SU-DHL-6 (cell line): Measurements from ENCODE around the gene PNN.

Experiments used
- H2AFZ ChIP-seq: fragments of 200-600 bp; sonication (generic); 2 replicates; pipeline ENCODE4 v1.6.1; 2014; ENCODE audit warnings: low read depth, mild to moderate bottlenecking, moderate library complexity, mixed read lengths, antibody characterized with exemption, low read length; ENCODE audit not compliant: severe bottlenecking
- H3F3A ChIP-seq: fragments of 200-600 bp; shearing (Covaris generic); 2 replicates; pipeline ENCODE4 v1.6.0; 2016; ENCODE audit warnings: antibody characterized with exemption, mild to moderate bottlenecking; ENCODE audit not compliant: insufficient read depth
- H3K27ac ChIP-seq: fragments of 200-600 bp; sonication (generic); 2 replicates; pipeline ENCODE4 v1.5.1; 2016; ENCODE audit warnings: low read depth, mild to moderate bottlenecking, low read length, moderate library complexity, mixed read lengths
- H3K27me3 ChIP-seq: fragments of 200-600 bp; sonication (generic), shearing (Covaris generic); 2 replicates; pipeline ENCODE4 v1.6.0; 2014; ENCODE audit warnings: mild to moderate bottlenecking, low read length
- H3K36me3 ChIP-seq: fragments of 200-600 bp; sonication (generic); 2 replicates; pipeline ENCODE4 v1.6.1; 2014; ENCODE audit warnings: mild to moderate bottlenecking, low read length, mixed read lengths
- H3K4me2 ChIP-seq: fragments of 300-600, 200-600 bp; shearing (Covaris generic), sonication (generic); 2 replicates; pipeline ENCODE4 v1.6.0; 2014; ENCODE audit warnings: low read length, low read depth, mild to moderate bottlenecking; ENCODE audit not compliant: poor library complexity, severe bottlenecking
- H3K4me3 ChIP-seq: fragments of 200-600 bp; sonication (generic); 2 replicates; pipeline ENCODE4 v1.5.1; 2014; ENCODE audit warnings: antibody characterized with exemption, low read length, mild to moderate bottlenecking, mixed read lengths; ENCODE audit not compliant: insufficient read depth, poor library complexity, severe bottlenecking
- H3K79me2 ChIP-seq: fragments of 200-600 bp; sonication (generic); 2 replicates; pipeline ENCODE4 v1.6.1; 2014; ENCODE audit warnings: mild to moderate bottlenecking, low read length, moderate library complexity; ENCODE audit not compliant: insufficient read depth
- H3K9ac ChIP-seq: fragments of 200-600 bp; sonication (generic); 2 replicates; pipeline ENCODE4 v1.7.0; 2014; ENCODE audit warnings: mild to moderate bottlenecking, low read length
- H3K9me2 ChIP-seq: fragments of 200-600 bp; sonication (generic); replicated peaks from 2 replicates; pipeline ENCODE4 v1.6.1; 2014; ENCODE audit warnings: low read length; ENCODE audit not compliant: insufficient read depth
- H3K9me3 ChIP-seq: fragments of 200-600 bp; sonication (generic); 2 replicates; pipeline ENCODE4 v1.6.1; 2014; ENCODE audit warnings: low read length, mixed read lengths; ENCODE audit not compliant: insufficient read depth
- H4K20me1 ChIP-seq: fragments of 200-600 bp; sonication (generic); 2 replicates; pipeline ENCODE4 v1.6.1; 2014; ENCODE audit warnings: low read depth, mild to moderate bottlenecking, antibody characterized with exemption, low read length, moderate library complexity, mixed read lengths
- CTCF ChIP-seq: fragments of 200-600 bp; sonication (generic); IDR thresholded peaks from one replicate; pipeline ENCODE4 v1.5.1; 2017; ENCODE audit warnings: antibody characterized with exemption, mild to moderate bottlenecking, low read length, moderate library complexity; ENCODE audit not compliant: insufficient read depth, poor library complexity, severe bottlenecking
- EZH2phosphoT487 ChIP-seq: fragments of 200-600 bp; sonication (generic), shearing (Covaris generic); conservative IDR thresholded peaks from 2 replicates; pipeline ENCODE4 v1.6.1; 2018; ENCODE audit warnings: mild to moderate bottlenecking, antibody characterized with exemption, low read length, moderate library complexity, mixed read lengths

The PNN gene

DNA sequence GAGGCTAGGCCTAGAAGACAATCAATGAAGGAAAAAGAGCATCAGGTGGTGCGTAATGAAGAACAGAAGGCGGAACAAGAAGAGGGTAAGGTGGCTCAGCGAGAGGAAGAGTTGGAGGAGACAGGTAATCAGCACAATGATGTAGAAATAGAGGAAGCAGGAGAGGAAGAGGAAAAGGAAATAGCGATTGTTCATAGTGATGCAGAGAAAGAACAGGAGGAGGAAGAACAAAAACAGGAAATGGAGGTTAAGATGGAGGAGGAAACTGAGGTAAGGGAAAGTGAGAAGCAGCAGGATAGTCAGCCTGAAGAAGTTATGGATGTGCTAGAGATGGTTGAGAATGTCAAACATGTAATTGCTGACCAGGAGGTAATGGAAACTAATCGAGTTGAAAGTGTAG, 5.5 kb downstream of the PNN start:
- TF ChIP-seq CTCF (no peak), EZH2phosphoT487 (no peak)
- no peaks in the 10 kb centered on the region for H3K9me2 ChIP-seq
- no peaks in the 10 kb centered on the region for H3K9me3 ChIP-seq
- H3K36me3 ChIP-seq, result peaks cover 78% of the 10 kb centered on the region
- H3F3A ChIP-seq, result peaks cover 84% of the 10 kb centered on the region
- peaks cover 38% of the 10 kb centered on the region for H3K79me2 ChIP-seq
- no peak overlapping the region for H3K9ac ChIP-seq
- H2AFZ ChIP-seq, result no peak overlapping the region
- H3K4me2 ChIP-seq, result no peak overlapping the region
- H3K4me3 ChIP-seq, result no peak overlapping the region
- H3K27me3 ChIP-seq, result no peaks in the 10 kb centered on the region
- H3K27ac ChIP-seq, result no peak overlapping the region
- H4K20me1 ChIP-seq, result peaks cover 40% of the 10 kb centered on the region

DNA sequence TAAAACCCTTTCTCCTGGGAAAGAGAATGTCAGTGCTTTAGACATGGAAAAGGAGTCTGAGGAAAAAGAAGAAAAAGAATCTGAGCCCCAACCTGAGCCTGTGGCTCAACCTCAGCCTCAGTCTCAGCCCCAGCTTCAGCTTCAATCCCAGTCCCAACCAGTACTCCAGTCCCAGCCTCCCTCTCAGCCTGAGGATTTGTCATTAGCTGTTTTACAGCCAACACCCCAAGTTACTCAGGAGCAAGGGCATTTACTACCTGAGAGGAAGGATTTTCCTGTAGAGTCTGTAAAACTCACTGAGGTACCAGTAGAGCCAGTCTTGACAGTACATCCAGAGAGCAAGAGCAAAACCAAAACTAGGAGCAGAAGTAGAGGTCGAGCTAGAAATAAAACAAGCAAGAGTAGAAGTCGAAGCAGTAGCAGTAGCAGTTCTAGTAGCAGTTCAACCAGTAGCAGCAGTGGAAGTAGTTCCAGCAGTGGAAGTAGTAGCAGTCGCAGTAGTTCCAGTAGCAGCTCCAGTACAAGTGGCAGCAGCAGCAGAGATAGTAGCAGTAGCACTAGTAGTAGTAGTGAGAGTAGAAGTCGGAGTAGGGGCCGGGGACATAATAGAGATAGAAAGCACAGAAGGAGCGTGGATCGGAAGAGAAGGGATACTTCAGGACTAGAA, 6.1 kb downstream of the PNN start:
- no peak overlapping the region for H3K27ac ChIP-seq
- H3K27me3 ChIP-seq, result no peaks in the 10 kb centered on the region
- H3K9me3 ChIP-seq, result no peaks in the 10 kb centered on the region
- H3K79me2 ChIP-seq, result peaks cover 32% of the 10 kb centered on the region
- H4K20me1 ChIP-seq, result peaks cover 39% of the 10 kb centered on the region
- peaks cover 75% of the 10 kb centered on the region for H3K36me3 ChIP-seq
- H2AFZ ChIP-seq, result no peak overlapping the region
- peaks cover 85% of the 10 kb centered on the region for H3F3A ChIP-seq
- H3K4me3 ChIP-seq, result no peak overlapping the region
- TF ChIP-seq EZH2phosphoT487 (no peak), CTCF (no peak)
- H3K4me2 ChIP-seq, result no peak overlapping the region
- H3K9ac ChIP-seq, result no peak overlapping the region
- no peaks in the 10 kb centered on the region for H3K9me2 ChIP-seq

DNA sequence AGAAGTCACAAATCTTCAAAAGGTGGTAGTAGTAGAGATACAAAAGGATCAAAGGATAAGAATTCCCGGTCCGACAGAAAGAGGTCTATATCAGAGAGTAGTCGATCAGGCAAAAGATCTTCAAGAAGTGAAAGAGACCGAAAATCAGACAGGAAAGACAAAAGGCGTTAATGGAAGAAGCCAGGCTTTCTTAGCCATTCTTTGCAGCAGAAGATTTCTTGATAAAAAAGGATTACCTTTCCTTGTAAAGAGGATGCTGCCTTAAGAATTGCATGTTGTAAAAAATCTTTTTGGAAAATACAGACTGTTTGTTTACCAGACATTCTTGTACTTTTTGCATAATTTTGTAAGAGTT, 6.6 kb downstream of the PNN start:
- H2AFZ ChIP-seq, result no peak overlapping the region
- no peaks in the 10 kb centered on the region for H3K9me3 ChIP-seq
- H3K79me2 ChIP-seq, result peaks cover 27% of the 10 kb centered on the region
- H3K9ac ChIP-seq, result no peak overlapping the region
- no peaks in the 10 kb centered on the region for H3K9me2 ChIP-seq
- no peak overlapping the region for H3K4me2 ChIP-seq
- no peak overlapping the region for H3K27ac ChIP-seq
- no peak for TF ChIP-seq EZH2phosphoT487
- TF ChIP-seq CTCF, result no peak
- peaks cover 34% of the 10 kb centered on the region for H4K20me1 ChIP-seq
- H3F3A ChIP-seq, result peaks cover 85% of the 10 kb centered on the region
- peaks cover 70% of the 10 kb centered on the region for H3K36me3 ChIP-seq
- no peak overlapping the region for H3K4me3 ChIP-seq
- no peaks in the 10 kb centered on the region for H3K27me3 ChIP-seq
